GM19239 (cell line): ENCODE results near the gene DLK1.

ENCODE experiments used
- DNase-seq: peaks from one replicate; pipeline ENCODE4 v3.0.0; 2011; ENCODE audit warnings: low spot score; ENCODE audit not compliant: insufficient read length
- FAIRE-seq: peaks from 2 replicates; lab custom pipeline; 2011; peaks lifted over from hg19 to GRCh38; lab: Jason Lieb, UNC

DLK1 gene

DNA sequence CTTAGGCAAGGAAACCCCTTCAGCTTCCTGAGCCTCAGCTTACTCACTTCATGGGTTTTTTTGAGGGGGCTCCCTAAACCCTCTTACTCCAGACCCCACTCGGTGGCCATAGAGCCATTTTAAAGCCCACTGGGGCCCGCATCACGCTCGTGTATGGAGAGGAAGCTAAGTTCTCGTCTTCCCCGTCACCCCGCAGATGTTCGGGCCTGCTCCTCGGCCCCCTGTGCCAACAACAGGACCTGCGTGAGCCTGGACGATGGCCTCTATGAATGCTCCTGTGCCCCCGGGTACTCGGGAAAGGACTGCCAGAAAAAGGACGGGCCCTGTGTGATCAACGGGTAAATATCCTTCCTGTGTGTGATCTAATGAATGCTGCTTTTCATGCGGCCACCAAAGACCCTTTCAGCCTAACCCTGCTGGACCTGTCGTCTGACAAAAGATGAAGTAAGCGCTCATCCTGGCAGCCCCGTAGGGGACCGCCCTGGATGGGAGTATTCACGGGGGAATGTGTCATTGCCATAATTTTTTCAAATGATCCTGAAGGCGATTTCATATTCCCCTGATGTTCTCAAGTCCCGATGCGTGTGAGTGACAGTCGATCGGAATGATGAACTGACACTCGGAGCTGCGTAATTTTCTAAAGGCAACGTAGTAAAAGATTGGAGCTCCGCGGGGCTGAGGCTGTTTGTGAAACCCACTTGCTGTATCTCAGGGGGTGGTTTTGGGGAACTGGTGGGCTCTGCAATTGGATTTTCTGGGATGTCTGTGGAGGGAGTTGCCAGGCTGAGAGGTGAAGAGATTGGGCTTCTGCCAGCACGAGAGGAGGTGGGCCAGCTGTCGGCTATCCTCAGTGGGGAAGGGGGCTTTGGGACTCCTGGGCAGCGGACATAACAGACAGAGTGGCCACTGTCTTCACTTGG lies 5.4 kb downstream of the DLK1 start:
- FAIRE-seq, result no peak
- DNase-seq, result no peak

DNA sequence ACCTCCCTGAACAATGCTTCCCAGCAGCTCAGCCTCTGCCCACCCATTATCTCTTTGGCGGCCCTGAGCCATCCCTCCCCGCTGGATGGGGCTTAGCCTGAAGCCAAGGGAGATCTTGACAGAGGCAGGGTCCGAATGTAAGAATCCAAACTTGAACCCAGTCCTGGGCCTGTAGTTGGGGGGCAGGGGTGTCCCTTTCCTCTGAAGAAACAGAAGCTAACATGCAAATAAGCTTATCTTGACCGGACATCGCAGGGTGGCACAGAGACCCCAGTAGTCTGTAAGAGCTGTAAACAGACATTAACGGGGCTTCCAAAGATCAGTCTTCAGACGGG lies 6.0 kb downstream of the DLK1 start:
- no peak for FAIRE-seq
- DNase-seq, result no peak

DNA sequence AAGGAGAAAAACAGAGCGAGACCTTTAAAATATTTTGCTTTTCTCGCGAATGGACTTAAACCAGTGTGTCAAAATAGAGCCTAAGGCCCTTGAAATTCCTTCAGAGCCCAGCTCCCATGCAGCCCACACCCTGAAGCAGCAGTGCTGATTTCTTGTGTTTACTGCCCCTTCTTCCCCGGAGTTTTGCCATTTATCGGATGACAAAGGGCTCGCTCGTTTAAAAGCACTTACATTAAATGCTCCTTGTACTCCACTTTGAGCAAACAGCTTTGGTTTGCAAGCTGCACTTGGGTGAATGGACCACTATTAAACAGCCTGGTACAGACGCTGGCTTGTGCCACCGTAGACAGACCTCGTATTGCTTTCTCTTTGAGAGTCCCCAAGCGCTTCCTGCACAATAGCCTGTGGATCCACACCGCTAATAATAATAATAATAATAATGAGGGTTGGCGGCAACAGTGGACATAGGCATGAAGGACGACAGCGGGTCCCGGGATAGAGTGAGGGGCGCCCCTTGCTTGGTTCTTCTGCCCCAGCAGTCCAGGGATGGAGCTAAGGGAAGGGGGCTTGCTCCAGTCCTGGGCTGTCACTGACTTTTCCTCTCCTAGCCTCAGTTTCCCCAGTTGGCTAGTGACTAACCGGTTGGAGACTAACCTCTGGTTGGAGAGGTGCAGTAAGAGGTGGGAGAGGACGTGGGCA lies 6.6 kb downstream of the DLK1 start:
- FAIRE-seq, result no peak
- no peak for DNase-seq

DNA sequence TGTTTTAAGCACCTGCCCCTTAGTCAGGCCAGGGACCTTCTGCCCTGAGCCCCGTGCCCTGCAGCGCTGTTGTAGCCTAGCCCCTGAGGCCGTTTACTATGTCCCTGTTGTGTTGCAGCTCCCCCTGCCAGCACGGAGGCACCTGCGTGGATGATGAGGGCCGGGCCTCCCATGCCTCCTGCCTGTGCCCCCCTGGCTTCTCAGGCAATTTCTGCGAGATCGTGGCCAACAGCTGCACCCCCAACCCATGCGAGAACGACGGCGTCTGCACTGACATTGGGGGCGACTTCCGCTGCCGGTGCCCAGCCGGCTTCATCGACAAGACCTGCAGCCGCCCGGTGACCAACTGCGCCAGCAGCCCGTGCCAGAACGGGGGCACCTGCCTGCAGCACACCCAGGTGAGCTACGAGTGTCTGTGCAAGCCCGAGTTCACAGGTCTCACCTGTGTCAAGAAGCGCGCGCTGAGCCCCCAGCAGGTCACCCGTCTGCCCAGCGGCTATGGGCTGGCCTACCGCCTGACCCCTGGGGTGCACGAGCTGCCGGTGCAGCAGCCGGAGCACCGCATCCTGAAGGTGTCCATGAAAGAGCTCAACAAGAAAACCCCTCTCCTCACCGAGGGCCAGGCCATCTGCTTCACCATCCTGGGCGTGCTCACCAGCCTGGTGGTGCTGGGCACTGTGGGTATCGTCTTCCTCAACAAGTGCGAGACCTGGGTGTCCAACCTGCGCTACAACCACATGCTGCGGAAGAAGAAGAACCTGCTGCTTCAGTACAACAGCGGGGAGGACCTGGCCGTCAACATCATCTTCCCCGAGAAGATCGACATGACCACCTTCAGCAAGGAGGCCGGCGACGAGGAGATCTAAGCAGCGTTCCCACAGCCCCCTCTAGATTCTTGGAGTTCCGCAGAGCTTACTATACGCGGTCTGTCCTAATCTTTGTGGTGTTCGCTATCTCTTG lies 7.6 kb downstream of the DLK1 start:
- no peak for FAIRE-seq
- no peak for DNase-seq

DNA sequence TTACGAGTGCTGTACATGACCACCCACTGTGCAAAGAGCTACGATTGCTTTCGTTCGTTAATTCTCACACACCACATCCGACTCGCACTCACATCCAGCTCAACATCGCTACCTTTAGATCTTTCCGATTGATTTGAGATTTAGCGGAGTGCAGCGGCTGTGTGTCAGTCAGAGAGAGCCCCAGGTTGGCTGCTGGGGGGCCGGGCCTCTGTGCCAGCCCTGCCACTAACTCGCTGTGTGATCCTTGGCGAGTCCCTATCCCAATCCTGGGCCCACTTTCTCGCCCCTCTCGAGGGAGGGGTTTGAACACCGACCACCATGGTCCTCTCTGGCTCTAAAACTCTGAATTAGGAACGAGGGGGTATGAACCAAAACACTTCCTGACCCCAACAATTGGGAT lies 8.6 kb downstream of the DLK1 start:
- DNase-seq (no peak), FAIRE-seq (no peak)

DNA sequence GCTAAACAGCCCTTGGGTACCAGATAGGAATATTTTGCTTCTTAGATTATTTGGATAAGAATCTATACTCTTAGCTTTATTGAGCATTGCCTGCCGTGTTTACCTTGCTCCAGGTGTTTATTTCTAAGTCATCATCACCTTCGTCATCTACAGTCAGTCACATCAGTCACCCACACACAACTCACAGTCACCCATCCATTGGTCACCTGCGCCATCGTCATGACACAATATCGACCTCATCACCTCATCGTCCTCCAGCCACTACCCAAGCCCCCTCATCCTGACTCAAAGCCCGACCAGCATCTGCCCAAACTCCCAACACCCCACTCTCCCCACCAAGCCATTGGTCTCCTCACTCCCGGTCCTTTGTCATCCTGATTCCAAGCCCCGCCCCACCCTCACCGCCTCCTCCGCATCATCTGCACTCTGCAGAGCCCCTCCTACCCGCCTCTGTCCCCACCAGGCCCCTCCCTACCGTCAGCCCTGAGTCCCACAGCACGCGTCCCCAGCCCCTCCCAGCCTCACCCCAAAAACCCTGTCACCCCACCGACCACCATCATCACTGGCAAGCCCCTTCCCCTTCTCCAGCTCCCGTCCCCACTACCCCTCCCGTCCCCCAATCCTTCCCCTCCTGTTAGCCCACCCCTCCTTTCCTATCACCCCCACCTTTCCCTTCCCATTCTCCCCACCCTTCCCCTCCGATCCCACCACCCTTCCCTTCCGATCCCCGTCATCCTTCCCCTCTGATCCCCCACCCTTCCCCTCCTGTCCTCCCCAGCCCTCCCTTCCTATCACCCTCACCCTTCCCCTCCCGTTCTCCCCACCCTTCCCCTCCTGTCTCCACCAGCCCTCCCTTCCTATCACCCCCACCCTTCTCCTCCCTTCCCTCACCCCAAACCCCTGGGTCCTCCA lies 9.8 kb downstream of the DLK1 start:
- FAIRE-seq, result no peak
- no peak for DNase-seq

DNA sequence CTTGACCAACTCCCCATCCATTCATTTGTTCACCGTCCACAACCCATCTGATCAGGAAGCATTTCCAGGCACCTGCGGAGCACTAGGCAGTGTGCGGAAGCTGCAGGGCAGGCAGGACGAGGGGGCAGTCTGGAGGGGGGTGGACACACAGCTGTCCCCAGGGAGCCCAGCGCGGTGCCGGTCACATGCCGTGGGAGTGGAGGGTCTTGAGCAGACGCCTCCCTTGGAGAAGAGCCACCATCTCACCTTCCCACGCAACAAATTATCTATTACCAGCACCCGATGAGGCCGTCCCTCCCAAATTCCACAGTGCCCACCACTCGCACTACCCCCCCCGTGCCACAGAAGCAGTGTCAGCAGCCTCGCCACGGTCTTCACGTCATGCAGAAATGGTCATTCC lies 10.8 kb downstream of the DLK1 start:
- FAIRE-seq, result no peak
- no peak for DNase-seq

DNA sequence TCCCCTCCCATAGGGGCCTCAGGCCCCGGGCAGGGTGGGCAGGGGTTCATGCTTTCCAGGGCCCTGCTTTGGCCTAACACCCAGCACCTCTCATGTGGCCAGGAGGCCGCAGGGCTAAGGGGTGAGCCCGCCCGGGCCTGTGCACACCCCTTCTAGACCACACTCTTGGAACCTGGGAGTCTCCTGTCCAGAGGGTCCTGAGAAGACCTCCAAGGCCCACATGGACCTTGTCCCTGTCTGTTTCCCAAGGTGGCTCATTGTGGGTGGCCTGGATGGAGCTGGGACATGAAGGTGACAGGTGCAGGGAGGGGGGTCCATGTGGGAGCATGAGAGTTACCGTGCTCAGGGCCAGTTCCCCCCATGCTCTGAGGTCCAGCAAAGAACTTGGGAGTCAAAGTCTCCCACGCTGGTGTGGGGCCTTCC lies 11.6 kb downstream of the DLK1 start:
- DNase-seq, result no peak
- no peak for FAIRE-seq

DNA sequence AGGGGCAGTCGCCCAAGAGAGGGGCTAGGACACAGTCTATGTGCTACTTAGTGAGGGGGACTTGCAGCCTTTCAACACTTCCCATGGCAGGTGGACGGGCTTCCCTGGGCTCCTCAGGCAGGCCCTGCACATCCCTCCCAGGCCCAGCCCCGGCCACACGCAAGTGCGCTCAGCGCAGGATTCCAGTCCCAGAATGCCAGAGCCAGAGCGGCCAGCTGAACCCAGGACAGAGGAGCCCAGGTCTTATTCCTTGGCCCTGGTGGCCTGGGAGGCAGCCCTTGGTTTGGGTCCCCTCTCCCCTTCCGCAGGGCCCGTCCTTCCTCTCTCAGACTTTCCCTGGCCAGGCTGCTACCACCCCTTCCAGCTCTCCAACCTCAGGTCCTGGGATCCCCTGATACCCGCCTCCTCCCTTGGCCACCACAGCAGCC lies 12.0 kb downstream of the DLK1 start:
- DNase-seq, result no peak
- FAIRE-seq, result no peak

DNA sequence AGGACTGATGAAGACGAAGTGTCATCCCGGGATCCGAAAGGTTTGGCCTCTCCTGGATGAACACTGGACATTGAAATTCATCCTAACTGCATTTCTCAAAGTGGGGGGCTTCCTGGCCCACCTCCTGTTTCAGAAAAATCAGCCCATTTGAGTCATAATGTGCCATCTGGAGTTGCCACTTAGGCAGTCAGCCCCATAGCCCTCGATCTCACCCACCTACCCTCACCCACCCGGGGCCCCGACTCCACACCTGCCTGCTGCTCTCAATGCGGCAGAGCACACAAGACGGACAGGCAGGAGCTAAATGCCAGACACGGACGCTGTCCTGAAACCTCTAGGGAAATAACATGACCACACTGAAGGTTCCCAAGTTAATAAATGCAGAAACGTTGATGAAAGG lies 12.6 kb downstream of the DLK1 start:
- DNase-seq, result no peak
- no peak for FAIRE-seq

DNA sequence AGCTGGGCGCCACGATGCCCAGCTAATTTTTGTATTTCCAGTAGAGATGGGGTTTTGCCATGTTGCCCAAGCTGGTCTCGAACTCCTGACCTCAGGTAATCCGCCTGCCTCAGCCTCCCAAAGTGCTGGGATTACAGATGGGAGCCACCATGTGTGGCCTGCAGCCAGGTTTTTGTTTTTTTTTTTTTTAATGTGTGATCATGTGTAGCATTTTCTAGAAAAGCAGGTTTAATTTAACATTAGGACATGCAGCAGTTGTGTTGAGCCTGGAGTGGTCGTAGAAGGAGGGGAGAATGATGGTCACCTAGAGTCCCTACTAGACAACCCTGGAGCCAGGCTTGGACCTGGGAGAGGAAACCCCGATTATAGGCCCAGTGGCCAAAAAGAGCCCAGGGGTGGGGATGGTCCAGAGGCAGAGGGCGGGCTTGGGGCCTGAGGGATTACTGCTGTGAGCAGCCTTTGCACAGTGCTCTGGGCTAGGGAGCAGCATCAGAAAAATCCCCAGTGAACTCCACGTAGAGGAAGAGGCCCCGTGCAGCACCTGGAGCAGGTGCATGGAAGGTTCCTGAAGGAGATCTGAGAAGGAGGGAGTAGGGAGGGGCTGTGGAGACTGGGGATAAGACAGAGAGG lies 13.6 kb downstream of the DLK1 start:
- DNase-seq (no peak), FAIRE-seq (no peak)

DNA sequence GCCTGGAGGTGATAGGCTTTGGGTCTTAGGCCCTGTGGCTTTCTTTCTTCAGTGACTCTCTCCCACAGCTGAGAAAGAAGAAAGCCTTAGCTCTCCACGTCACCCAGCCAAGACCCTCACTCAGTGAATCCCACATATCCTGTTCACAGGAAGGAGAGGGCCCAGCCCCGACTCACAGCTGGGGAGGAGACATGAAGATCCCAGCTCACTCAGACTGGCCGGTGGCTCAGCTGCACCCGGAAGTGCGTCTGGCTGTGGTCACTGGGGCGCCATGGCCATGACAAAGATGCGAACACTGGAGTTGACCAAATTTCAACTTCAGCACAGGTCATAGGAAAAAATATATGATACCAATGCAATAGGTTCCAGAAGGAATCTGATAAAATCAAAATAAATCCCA lies 14.2 kb downstream of the DLK1 start:
- FAIRE-seq (no peak), DNase-seq (no peak)

DNA sequence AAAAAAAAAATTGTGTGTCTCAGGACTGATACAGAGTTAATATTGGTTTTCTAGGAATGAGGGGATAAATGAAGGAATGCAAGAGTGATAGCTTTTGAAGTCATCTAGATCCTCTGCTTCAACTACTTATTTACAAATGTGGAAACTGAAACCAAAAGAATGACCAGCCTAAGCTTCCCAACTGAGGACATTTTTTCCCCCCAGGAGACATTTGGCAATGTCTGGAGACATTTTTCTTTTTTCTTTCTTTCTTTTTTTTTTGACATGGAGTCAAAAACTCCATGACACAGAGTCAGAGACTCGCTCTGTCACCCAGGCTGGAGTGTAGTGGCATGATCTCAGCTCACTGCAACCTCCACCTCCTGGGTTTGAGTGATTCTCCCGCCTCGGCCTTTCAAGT lies 15.3 kb downstream of the DLK1 start:
- DNase-seq (no peak), FAIRE-seq (no peak)

DNA sequence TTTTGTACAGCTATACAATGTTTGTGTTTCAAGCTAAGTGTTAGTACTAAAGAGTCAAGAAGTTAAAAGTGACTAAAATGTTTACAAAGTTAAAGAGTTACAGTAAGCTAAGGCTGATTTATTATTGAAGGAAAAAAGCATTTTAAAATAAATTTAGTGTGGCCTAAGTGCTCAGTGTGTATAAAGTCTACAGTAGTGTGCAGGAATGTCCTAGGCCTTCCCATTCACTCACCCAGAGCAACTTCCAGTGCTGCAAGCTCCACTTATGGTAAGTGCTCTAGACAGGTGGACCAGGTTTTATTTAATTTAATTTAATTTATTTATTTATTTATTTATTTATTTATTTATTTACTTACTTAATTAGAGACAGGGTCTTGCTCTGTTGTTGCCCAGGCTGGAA lies 19.6 kb downstream of the DLK1 start:
- DNase-seq, result no peak
- no peak for FAIRE-seq

DNA sequence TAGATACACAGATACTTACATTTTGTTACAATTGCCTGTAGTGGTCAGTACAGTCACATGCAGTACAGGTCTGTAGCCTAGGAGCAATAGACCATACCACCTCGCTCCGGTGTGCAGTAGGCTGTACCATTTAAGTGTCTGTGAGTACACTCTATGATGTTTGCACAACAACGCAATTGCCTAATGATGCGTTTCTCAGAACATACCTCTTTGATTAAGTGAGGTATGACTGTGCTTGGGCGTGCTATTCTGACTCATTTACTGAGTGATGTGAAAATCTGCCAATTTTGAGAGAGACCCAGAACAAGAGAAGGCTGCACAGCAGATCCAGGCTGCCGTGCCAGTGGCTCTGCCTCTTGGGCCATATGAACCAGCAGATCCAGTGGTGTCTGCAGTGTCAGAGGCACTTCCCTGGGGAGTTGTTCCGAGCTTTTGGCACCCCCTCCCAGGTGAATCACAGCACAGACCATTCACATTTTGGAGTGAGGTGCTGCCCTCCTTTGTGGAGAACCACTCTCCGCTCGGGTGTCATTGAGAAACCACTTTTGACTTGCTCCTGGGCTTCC lies 20.4 kb downstream of the DLK1 start:
- DNase-seq (no peak), FAIRE-seq (no peak)

DNA sequence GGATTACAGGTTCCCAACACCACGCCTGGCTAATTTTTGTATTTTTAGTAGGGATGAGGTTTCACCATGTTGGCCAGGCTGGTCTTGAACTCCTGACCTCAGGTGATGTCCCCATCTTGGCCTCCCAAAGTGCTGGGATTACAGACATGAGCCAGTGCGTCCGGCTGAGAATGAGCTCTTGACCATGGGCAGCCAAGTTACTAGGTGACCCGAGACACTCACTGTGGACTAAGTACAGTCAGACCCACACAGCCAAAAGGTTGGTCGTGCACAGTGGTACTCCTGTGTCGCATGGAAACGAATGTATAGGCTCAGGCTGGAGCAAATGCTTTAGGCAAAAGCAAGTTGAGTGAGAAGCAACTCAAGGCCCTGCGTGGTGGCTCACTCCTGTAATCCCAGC lies 21.0 kb downstream of the DLK1 start:
- no peak for FAIRE-seq
- no peak for DNase-seq

DNA sequence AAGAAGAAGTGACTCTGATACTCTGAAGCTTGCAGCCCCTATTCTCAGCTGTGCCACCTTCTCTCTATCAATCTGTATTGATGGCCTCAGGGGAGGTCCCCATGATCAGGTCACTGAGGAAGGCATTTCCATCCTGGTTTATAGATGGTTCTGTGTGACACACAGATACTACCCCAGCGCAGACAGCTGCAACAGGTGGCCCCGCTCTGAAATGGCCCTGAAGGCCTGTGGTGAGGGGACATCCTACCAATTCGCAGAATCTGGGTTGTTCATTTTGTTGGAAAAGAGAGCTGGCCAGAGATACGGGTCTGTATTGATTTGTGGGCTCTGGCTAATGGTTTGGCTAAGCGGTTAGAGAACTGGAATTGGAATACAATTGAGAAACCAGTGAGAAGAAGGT lies 21.7 kb downstream of the DLK1 start:
- FAIRE-seq (no peak), DNase-seq (no peak)

DNA sequence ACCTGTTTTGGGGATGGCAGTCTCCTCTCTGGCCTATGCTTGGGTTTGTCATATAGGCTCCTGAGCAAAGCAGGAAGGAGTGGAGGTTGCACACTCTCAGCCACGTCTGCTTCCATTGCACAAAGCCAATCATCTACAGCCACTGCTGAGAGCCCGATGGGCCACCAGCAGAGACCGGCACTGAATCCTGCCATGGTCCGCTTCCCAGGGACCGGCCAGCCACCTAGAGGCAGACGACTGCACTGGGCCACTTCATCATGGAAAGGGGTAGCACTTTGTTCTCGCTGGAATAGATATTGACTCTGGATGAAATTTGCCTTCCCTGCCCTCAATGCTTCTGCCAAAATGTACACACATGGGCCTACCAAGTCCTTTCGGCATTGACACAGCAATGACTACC lies 22.3 kb downstream of the DLK1 start:
- DNase-seq (no peak), FAIRE-seq (no peak)
